WERI-Rb-1 (cell line): ENCODE data around the gene ANAPC5.
"Not testable (repeated sequence)": the region's sequence is repeated elsewhere in the genome, so short reads cannot be mapped to it uniquely, and the experiment has no call there.

ENCODE experiments used
- DNase-seq: peaks from one replicate; pipeline ENCODE4 v3.0.0-alpha.2; 2020
- H3K27ac ChIP-seq: fragments of 250-450 bp; sonication (Bioruptor Pico); 2 replicates; pipeline ENCODE4 v1.5.1; 2020; ENCODE audit warnings: mild to moderate bottlenecking, moderate library complexity
- H3K27me3 ChIP-seq: fragments of 250-450 bp; sonication (Bioruptor Pico); 2 replicates; pipeline ENCODE4 v1.5.1; 2021; ENCODE audit warnings: mild to moderate bottlenecking, low read depth, moderate library complexity; ENCODE audit not compliant: insufficient read depth, severe bottlenecking
- H3K36me3 ChIP-seq: fragments of 250-450 bp; sonication (Bioruptor Pico); 2 replicates; pipeline ENCODE4 v1.5.1; 2020; ENCODE audit warnings: mild to moderate bottlenecking, moderate library complexity
- H3K4me3 ChIP-seq: 2 replicates; pipeline ENCODE4 v1.5.1; 2011; ENCODE audit warnings: low read depth, mild to moderate bottlenecking, control low read depth, low read length
- H3K9me3 ChIP-seq: fragments of 250-450 bp; sonication (Bioruptor Pico); 2 replicates; pipeline ENCODE4 v1.5.1; 2021; ENCODE audit warnings: mild to moderate bottlenecking, moderate library complexity; ENCODE audit not compliant: severe bottlenecking
- TF ChIP-seq, protein P1 (sequence below): IDR thresholded peaks from 2 replicates; pipeline ENCODE4 v1.5.1; 2011; ENCODE audit warnings: low read depth, mild to moderate bottlenecking, control low read depth, inconsistent platforms, low read length

Gene ANAPC5

DNA sequence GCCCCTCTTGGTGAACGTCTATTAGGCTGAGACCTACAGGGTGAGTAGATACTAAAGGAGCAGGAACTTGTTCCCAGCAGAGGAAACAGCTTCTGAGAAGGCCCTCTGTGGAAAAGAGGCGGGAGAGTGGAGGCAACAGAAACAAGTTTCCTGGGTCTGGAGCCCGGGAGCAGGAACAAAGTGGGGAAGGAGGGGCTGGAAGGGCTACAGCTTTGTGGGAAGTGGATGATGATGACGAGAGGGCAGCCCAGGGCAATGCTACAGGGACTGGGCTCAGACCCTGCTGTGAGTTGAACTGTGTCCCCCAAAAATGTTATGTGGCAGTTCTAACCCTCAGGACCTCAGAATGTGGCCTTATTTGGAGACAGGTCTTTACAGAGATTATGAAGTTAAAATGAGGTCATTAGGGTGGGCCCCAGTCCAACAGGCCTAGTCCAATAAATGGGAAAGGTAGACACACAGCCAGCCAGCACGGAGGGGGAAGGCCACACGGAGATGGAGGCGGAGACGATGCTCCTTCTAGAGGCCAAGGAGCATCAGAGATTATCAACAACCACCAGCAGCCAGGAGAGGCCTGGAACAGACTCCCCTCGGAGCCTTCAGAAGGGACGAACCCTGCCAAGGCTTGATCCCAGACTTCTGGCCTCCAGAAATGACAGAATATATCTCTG is 70.0 kb downstream of the ANAPC5 start:
- no peak for DNase-seq
- no peaks in the 10 kb centered on the region for H3K27me3 ChIP-seq
- H3K27ac ChIP-seq: no peak overlapping the region
- H3K9me3 ChIP-seq: no peaks in the 10 kb centered on the region
- no peak overlapping the region for H3K4me3 ChIP-seq
- no peaks in the 10 kb centered on the region for H3K36me3 ChIP-seq
- TF ChIP-seq, protein P1, sequence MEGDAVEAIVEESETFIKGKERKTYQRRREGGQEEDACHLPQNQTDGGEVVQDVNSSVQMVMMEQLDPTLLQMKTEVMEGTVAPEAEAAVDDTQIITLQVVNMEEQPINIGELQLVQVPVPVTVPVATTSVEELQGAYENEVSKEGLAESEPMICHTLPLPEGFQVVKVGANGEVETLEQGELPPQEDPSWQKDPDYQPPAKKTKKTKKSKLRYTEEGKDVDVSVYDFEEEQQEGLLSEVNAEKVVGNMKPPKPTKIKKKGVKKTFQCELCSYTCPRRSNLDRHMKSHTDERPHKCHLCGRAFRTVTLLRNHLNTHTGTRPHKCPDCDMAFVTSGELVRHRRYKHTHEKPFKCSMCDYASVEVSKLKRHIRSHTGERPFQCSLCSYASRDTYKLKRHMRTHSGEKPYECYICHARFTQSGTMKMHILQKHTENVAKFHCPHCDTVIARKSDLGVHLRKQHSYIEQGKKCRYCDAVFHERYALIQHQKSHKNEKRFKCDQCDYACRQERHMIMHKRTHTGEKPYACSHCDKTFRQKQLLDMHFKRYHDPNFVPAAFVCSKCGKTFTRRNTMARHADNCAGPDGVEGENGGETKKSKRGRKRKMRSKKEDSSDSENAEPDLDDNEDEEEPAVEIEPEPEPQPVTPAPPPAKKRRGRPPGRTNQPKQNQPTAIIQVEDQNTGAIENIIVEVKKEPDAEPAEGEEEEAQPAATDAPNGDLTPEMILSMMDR: no peak

DNA sequence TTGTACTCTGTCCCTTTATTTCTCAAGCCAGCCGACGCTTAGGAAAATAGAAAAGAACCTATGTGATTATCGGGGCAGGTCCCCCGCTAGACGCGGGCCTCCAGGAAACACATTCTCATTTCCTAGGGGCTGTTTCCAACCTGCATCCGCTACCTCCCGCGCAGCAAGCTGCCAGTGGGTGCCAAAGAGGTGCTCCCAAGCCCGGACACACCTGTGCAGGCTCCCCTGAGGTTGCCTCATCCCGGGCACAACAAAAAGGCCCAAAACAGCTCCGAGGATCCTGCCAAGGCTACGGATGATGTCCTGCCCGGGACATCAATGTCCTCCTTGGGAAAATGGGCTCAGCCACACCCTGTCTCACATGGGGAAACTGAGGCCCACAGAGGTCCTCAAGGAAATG is 71.1 kb downstream of the ANAPC5 start:
- H3K36me3 ChIP-seq, H3K4me3 ChIP-seq, H3K27ac ChIP-seq, DNase-seq, H3K27me3 ChIP-seq, H3K9me3 ChIP-seq: not testable (repeated sequence)

DNA sequence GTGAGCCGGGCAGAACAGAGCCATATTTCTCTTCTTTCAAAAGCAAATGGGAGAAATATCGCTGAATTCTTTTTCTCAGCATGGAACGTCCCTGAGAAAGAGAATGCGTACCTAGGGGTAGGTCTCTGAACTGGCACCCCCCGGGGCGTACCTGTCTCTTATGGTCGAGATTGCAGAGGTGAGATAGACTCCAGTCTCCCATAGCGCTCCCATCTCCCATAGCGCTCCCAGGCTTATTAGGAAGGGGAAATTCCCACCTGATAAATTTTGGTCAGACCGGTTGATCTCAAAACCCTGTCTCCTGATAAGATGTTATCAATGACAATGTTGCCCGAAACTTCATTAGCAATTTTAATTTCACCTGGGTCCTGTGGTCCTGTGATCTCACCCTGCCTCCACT is 71.7 kb downstream of the ANAPC5 start:
- H3K27ac ChIP-seq, H3K9me3 ChIP-seq, H3K27me3 ChIP-seq, DNase-seq, H3K4me3 ChIP-seq, H3K36me3 ChIP-seq: not testable (repeated sequence)

DNA sequence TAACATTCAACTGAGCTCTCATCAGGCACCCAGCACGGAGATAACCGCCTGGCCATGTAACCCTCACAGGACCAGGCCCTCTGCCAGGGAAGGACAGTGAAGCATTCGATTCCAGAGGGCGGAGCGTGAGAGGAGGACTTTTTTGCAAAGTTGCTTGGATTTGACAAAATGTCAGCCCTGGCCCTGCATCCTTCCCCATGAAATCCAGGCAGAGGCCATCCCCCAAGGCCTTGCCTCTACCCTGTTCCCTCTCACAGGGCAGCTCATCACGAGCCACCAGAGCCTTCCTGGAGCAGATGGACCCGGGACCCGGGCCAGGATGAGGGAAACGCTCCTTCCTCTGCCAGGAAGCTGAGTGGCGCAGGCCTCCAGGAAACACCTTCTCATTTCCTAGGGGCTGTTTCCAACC is 72.7 kb downstream of the ANAPC5 start:
- no peak for DNase-seq
- no peak overlapping the region for H3K27ac ChIP-seq

DNA sequence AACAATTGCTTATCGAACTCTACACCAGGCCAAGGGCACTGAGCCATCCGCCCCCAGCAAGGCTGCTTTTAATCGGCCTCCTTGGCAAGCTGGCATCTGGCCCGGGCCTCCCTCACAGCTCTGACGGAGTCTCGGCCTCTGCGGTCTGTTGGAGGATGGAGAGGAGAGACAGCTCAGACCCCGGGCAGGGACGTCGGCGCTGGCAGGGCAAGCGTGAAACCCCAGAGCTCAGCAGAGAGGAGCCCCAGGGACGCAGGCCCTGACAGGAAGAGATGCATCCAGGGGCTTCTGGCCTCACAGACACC is 73.2 kb downstream of the ANAPC5 start:
- H3K27ac ChIP-seq: no peak overlapping the region
- H3K4me3 ChIP-seq: no peak overlapping the region
- TF ChIP-seq, protein P1: no peak
- no peaks in the 10 kb centered on the region for H3K27me3 ChIP-seq
- H3K9me3 ChIP-seq: no peaks in the 10 kb centered on the region
- no peaks in the 10 kb centered on the region for H3K36me3 ChIP-seq
- no peak for DNase-seq

More for the DNA sequence above, 72.7 kb downstream of the ANAPC5 start:
- TF ChIP-seq, protein P1: no peak
- Histone ChIP-seq H3K27me3 (no peaks in the 10 kb centered on the region), H3K9me3 (no peaks in the 10 kb centered on the region), H3K4me3 (no peak overlapping the region), H3K36me3 (no peaks in the 10 kb centered on the region)

DNA sequence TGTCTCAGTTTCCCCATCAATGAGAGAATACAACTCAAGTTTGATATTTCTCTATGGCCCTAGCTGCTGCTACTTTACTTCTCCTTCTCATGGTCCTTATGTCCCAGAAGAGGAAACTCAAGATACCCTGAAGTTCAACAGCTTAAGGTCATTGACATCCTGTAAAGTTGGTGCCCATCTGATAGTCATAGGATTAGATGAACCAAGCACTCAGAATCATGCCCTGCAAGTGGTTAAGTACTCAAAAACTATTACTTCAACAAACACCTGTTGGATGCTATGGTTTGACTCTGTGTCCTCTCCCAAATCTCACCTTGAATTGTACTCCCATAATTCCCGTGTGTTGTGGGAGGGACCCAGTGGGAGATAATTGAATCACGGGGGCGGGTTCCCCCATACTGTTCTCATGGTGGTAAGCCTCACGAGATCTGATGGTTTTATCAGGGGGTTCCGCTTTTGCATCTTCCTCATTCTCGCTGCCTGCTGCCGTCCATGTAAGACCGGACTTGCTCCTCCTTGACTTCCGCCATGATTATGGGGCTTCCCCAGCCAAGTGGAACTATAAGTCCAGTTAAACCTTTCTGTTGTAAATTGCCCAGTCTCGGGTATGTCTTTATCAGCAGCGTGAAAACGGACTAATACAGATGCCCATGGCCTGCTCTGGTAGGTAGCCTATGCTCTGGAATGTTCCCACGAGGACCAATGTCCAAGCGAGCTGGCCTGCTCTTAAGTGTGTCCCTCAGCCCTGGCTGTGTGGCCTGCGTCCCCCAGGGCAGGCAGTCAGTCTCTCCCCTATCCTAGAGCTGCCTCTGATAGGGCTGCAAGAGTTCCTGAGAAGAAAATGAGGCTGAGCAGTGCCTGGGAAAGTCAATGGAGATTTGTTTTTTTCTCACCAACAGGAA is 73.8 kb downstream of the ANAPC5 start:
- Histone ChIP-seq H3K27me3 (no peaks in the 10 kb centered on the region), H3K4me3 (no peak overlapping the region), H3K36me3 (no peaks in the 10 kb centered on the region), H3K9me3 (no peaks in the 10 kb centered on the region), H3K27ac (no peak overlapping the region)
- TF ChIP-seq, protein P1: no peak
- DNase-seq: no peak
